B cell (primary cell): ENCODE data around the gene SDF2. TPM values are rescaled to one million over a fixed set of nuclear protein-coding genes. Genes with fewer than 3 reads are reported as not detected.

Source experiments
- ATAC-seq: fragments of 200-7000 bp; cut with Tn5 transposase; one replicate; pipeline ENCODE4 v1.10.0; 2021; ENCODE audit warnings: low read depth, mild to moderate bottlenecking, moderate number of reproducible peaks, moderate library complexity
- CTCF ChIA-PET: fragments of 350-600 bp; sonication (Branson Sonifier 250); formaldehyde crosslinking; loops from one replicate; lab custom pipeline; 2021; ENCODE audit warnings: antibody characterized with exemption, inconsistent platforms; lab: Charles Lee
- POLR2A ChIA-PET: fragments of 350-600 bp; sonication (Branson Sonifier 250); formaldehyde crosslinking; loops from one replicate; lab custom pipeline; 2021; ENCODE audit warnings: antibody characterized with exemption; lab: Charles Lee
- DNase-seq: peaks from one replicate; pipeline ENCODE4 v3.0.0; 2013
- H2AFZ ChIP-seq: 2 replicates; pipeline ENCODE4 v1.6.1; 2012; ENCODE audit warnings: mild to moderate bottlenecking, low read depth, low read length; ENCODE audit not compliant: insufficient read depth, poor library complexity, severe bottlenecking
- H3K27ac ChIP-seq, 2 donors: 1 replicate in 1 of 2; 2 replicates in 1 of 2; pipeline ENCODE4 v1.5.1; 2012 to 2013; ENCODE audit warnings: low read length in 2 of 2, mild to moderate bottlenecking in 2 of 2, moderate library complexity in 1 of 2
- H3K27me3 ChIP-seq, 4 experiments: fragments of 200-600 bp in 1 of 4; sonication (generic) in 1 of 4; replicated peaks in 1 of 4; 1 replicate in 2 of 4; 2 replicates in 2 of 4; pipeline versions ENCODE4 v1.6.1 to v1.7.0; 2013 to 2016; ENCODE audit warnings: low read length in 3 of 4, mild to moderate bottlenecking in 2 of 4, mixed read lengths in 1 of 4, moderate library complexity in 1 of 4; ENCODE audit not compliant: insufficient read depth in 4 of 4, control insufficient read depth in 3 of 4; ENCODE audit errors: control extremely low read depth in 1 of 4
- H3K36me3 ChIP-seq, 2 experiments: replicated peaks in 1 of 2; 1 replicate in 1 of 2; 2 replicates in 1 of 2; pipeline versions ENCODE4 v1.6.1 to v1.7.1; 2013; ENCODE audit warnings: low read length in 1 of 2; ENCODE audit not compliant: insufficient read depth in 2 of 2, control insufficient read depth in 1 of 2; ENCODE audit errors: control extremely low read depth in 1 of 2, extremely low read depth in 1 of 2
- H3K4me1 ChIP-seq, 2 donors: fragments of 200-600 bp in 1 of 2; sonication (generic) in 1 of 2; 1 replicate in 1 of 2; 2 replicates in 1 of 2; pipeline versions ENCODE4 v1.5.1 to v1.6.1; 2013 to 2017; ENCODE audit warnings: low read length in 2 of 2; ENCODE audit not compliant: control insufficient read depth in 2 of 2, insufficient read depth in 2 of 2
- H3K4me2 ChIP-seq: replicated peaks from 2 replicates; pipeline ENCODE3; 2012; ENCODE audit warnings: mild to moderate bottlenecking, low read depth, low read length; ENCODE audit not compliant: poor library complexity, severe bottlenecking
- H3K4me3 ChIP-seq, 5 experiments: fragments of 200-600 bp in 1 of 5; sonication (generic) in 1 of 5; 1 replicate in 3 of 5; 2 replicates in 2 of 5; pipeline versions ENCODE4 v1.5.1 to v1.7.0; 2011 to 2016; ENCODE audit warnings: low read length in 4 of 5, mild to moderate bottlenecking in 4 of 5, low read depth in 2 of 5, control low read depth in 1 of 5, moderate library complexity in 1 of 5; ENCODE audit not compliant: insufficient read depth in 1 of 5; ENCODE audit errors: control extremely low read depth in 1 of 5, extremely low read depth in 1 of 5
- H3K79me2 ChIP-seq: fragments of 200-600 bp; sonication (generic); one replicate; pipeline ENCODE4 v1.6.0; 2016; ENCODE audit warnings: low read length; ENCODE audit not compliant: control insufficient read depth, insufficient read depth
- H3K9ac ChIP-seq: fragments of 200-600 bp; sonication (generic); 2 replicates; pipeline ENCODE4 v1.6.1; 2017; ENCODE audit warnings: mild to moderate bottlenecking, low read length, moderate library complexity
- H3K9me3 ChIP-seq, 3 donors: one replicate each; pipeline versions ENCODE4 v1.6.1 to v1.7.1; 2013; ENCODE audit warnings: low read length in 2 of 3; ENCODE audit not compliant: control insufficient read depth in 2 of 3, insufficient read depth in 1 of 3; ENCODE audit errors: control extremely low read depth in 1 of 3
- H4K20me1 ChIP-seq: 2 replicates; pipeline ENCODE4 v1.6.0; 2012; ENCODE audit warnings: mild to moderate bottlenecking, low read length; ENCODE audit not compliant: insufficient read depth, control insufficient read depth, poor library complexity, severe bottlenecking
- H3K27ac Mint-ChIP-seq: one replicate; pipeline ENCODE4 v1.8.0; 2021; ENCODE audit warnings: mixed read lengths
- H3K27me3 Mint-ChIP-seq: one replicate; pipeline ENCODE4 v1.8.0; 2021; ENCODE audit warnings: mixed read lengths
- H3K4me1 Mint-ChIP-seq: one replicate; pipeline ENCODE4 v1.8.0; 2021; ENCODE audit warnings: mixed read lengths
- H3K4me3 Mint-ChIP-seq: one replicate; pipeline ENCODE4 v1.8.0; 2021; ENCODE audit warnings: mixed read lengths
- H3K9me3 Mint-ChIP-seq: one replicate; pipeline ENCODE4 v1.8.0; 2022; ENCODE audit warnings: mixed read lengths; ENCODE audit not compliant: insufficient read depth
- CTCF ChIP-seq: fragments of 200-600 bp; IDR thresholded peaks from one replicate; pipeline ENCODE4 v1.8.0; 2022; ENCODE audit warnings: antibody characterized with exemption, mild to moderate bottlenecking
- EZH2 ChIP-seq: IDR thresholded peaks from 2 replicates; pipeline ENCODE4 v1.6.1; 2012; ENCODE audit warnings: borderline replicate concordance, low read depth, mild to moderate bottlenecking, moderate library complexity, low read length; ENCODE audit not compliant: insufficient read depth, poor library complexity, severe bottlenecking
- WGBS: methylation state at CpG from one replicate; pipeline ENCODE4 v1.1.5; 2013; ENCODE audit warnings: missing lambda C conversion rate; ENCODE audit not compliant: insufficient coverage; 5-methylcytosine and 5-hydroxymethylcytosine counted together
- intact Hi-C: fragments of 100-400 bp; cut with micrococcal nuclease; formaldehyde crosslinking; loops from one replicate; pipeline ENCODE4 v1.10.0; 2022
- polyA plus RNA-seq: library from polyadenylated mRNA; depleted of rRNA; stranded (reverse); fragments of >200 nt; gene quantifications from 2 replicates; pipeline ENCODE4 v1.2.3, GENCODE V29; 2012
- total RNA-seq, 2 donors: library from RNA; stranded (reverse); fragments of 120-200 nt in 1 of 2; gene quantifications; 1 replicate in 1 of 2; 2 replicates in 1 of 2; pipeline versions ENCODE4 v1.2.3 to v1.2.4, GENCODE V29; 2013 to 2022

Gene SDF2
- total and polyA plus RNA-seq, 2 donors (not counting 1 experiment from before 2014, with no cell fraction given) = 32.6 to 40.4 TPM

- TF ChIP-seq EZH2 = no peak
- TF ChIP-seq CTCF = no peak
- ChIA-PET POLR2A (no interaction called here), CTCF (interaction anchor here (0.8 to 15.2 kb wide), 6 partner anchors 16 to 296 kb away, joined by 3 to 220 read pairs (median 3); no protein-coding TSS in a partner anchor)
- peaks cover 22 to 33% of the 10 kb centered on the region in 2 donors for H3K4me1 ChIP-seq
- Mint-ChIP-seq H3K9me3 (no peaks in the 10 kb centered on the region), H3K27ac (no peak overlapping the region), H3K4me3 (no peak overlapping the region), H3K4me1 (peaks cover 38% of the 10 kb centered on the region), H3K27me3 (no peaks in the 10 kb centered on the region)
- no peaks in the 10 kb centered on the region for H3K27me3 ChIP-seq
- DNase-seq (no peak), ATAC-seq (peak; percentile 17)
- no peak overlapping the region for H3K4me3 ChIP-seq
- peak overlapping the region in 1 of 2 donors; percentile 26 for H3K27ac ChIP-seq
- no peaks in the 10 kb centered on the region for H4K20me1 ChIP-seq
- H2AFZ ChIP-seq = no peak overlapping the region
- 100% methylated on average over 2 of the region's 4 CpGs for WGBS
- H3K79me2 ChIP-seq = no peaks in the 10 kb centered on the region
- no peak overlapping the region for H3K9ac ChIP-seq
- intact Hi-C loops = no loop called here
- H3K9me3 ChIP-seq = no peaks in the 10 kb centered on the region
- no peak overlapping the region for H3K4me2 ChIP-seq
- peaks cover 9 to 76% of the 10 kb centered on the region in 2 experiments for H3K36me3 ChIP-seq
Measured at GRCh38 chr17:28615260-28615940, 46.3 kb downstream of the SDF2 start.

- TF ChIP-seq EZH2 (no peak), CTCF (no peak)
- Histone ChIP-seq H3K9ac (no peak within 1 kb of the TSS), H3K4me3 (no peak within 1 kb of the TSS), H3K4me2 (peak within 1 kb of the TSS; percentile 16), H3K27me3 (no peaks in the 10 kb centered on the region), H3K4me1 (peaks cover 22 to 33% of the 10 kb centered on the region in 2 donors), H2AFZ (no peak within 1 kb of the TSS), H3K9me3 (no peaks in the 10 kb centered on the region), H3K36me3 (peaks cover 8 to 69% of the 10 kb centered on the region in 2 experiments), H3K27ac (peak within 1 kb of the TSS in 1 of 2 donors; percentile 46), H3K79me2 (no peaks in the 10 kb centered on the region), H4K20me1 (no peaks in the 10 kb centered on the region)
- WGBS = 14% methylated on average over 1 of the region's 5 CpGs
- no peak for ATAC-seq
- ChIA-PET POLR2A (no interaction called here), CTCF (interaction anchor here (0.6 to 15.2 kb wide), 6 partner anchors 35 to 117 kb away, joined by 3 to 220 read pairs (median 8); partner anchors contain the start of gene UNC119)
- H3K9me3 Mint-ChIP-seq = no peaks in the 10 kb centered on the region
- H3K4me1 Mint-ChIP-seq = peaks cover 38% of the 10 kb centered on the region
- peak within 1 kb of the TSS; percentile 32 for H3K27ac Mint-ChIP-seq
- no peak for DNase-seq
- intact Hi-C loops = no loop called here
- no peaks in the 10 kb centered on the region for H3K27me3 Mint-ChIP-seq
- H3K4me3 Mint-ChIP-seq = no peak within 1 kb of the TSS
Measured at GRCh38 chr17:28613931-28614381, 47.8 kb downstream of the SDF2 start, which contains the start of gene RSKR. Gene RSKR (minus strand): TSS chr17:28614185. CDS start chr17:28614161, 24 bp downstream.
